ENCODE measurements around the gene PSMC6.
"Not testable (repeated sequence)": the region's sequence is repeated elsewhere in the genome, so short reads cannot be mapped to it uniquely, and the experiment has no call there.

The PSMC6 gene

GRCh38 chr14:52723514-52724359, 16.7 kb downstream of the PSMC6 start:
- no peak for DNase-seq

- no peak for DNase-seq
These were observed 17.3 kb downstream of the PSMC6 start for GRCh38 chr14:52724360-52724644.

GRCh38 chr14:52727509-52727908, 20.5 kb downstream of the PSMC6 start:
- DNase-seq = not testable (repeated sequence)

GRCh38 chr14:52729035-52729434, 22.0 kb downstream of the PSMC6 start:
- not testable (repeated sequence) for DNase-seq

GRCh38 chr14:52729585-52729924, 22.6 kb downstream of the PSMC6 start:
- DNase-seq = no peak

- DNase-seq = peak; percentile 93
These were observed 23.1 kb downstream of the PSMC6 start, which contains the start of gene STYX for GRCh38 chr14:52729925-52730708. Gene STYX, plus strand, starts transcription at chr14:52730166. Its CDS starts 309 bp downstream, at chr14:52730475.

- DNase-seq = no peak
These were observed 23.7 kb downstream of the PSMC6 start for GRCh38 chr14:52730709-52731111.

GRCh38 chr14:52733824-52734223, 26.8 kb downstream of the PSMC6 start:
- DNase-seq = no peak

- DNase-seq = no peak
These were observed 29.0 kb downstream of the PSMC6 start for GRCh38 chr14:52735921-52736489.

GRCh38 chr14:52738409-52738808, 31.4 kb downstream of the PSMC6 start:
- no peak for DNase-seq

- DNase-seq = no peak
These were observed 33.8 kb downstream of the PSMC6 start for GRCh38 chr14:52740751-52741150.

GRCh38 chr14:52741865-52742264, 34.9 kb downstream of the PSMC6 start:
- DNase-seq = no peak

GRCh38 chr14:52748647-52749292, 41.8 kb downstream of the PSMC6 start:
- no peak for DNase-seq

- DNase-seq = no peak
These were observed 48.8 kb downstream of the PSMC6 start for GRCh38 chr14:52755607-52756316.

- no peak for DNase-seq
These were observed 52.1 kb downstream of the PSMC6 start for GRCh38 chr14:52759145-52759544.

- not testable (repeated sequence) for DNase-seq
These were observed 55.9 kb downstream of the PSMC6 start for GRCh38 chr14:52762923-52763322.

GRCh38 chr14:52767058-52767833, 60.2 kb downstream of the PSMC6 start:
- DNase-seq = no peak

- no peak for DNase-seq
These were observed 62.9 kb downstream of the PSMC6 start for GRCh38 chr14:52769887-52770286.

- DNase-seq = no peak
These were observed 69.8 kb downstream of the PSMC6 start for GRCh38 chr14:52776816-52777215.
